MCF 10A (cell line): ENCODE data around the gene RAB11FIP5. TPM values are rescaled to one million over a fixed set of nuclear protein-coding genes. Genes with fewer than 3 reads are reported as not detected.

Experiments
- BruUV-seq: library from RNA; stranded (reverse); fragments of 400-500 nt; replicated peaks from 2 replicates; lab custom pipeline; 2021; lab: Mats Ljungman, UMichigan
- CTCF ChIA-PET: fragments of 300-600 bp; sonication (Branson Sonifier 250); formaldehyde crosslinking; extraction: SDS; loops from one replicate; lab custom pipeline; 2021; ENCODE audit warnings: antibody characterized with exemption, inconsistent platforms; lab: Yijun Ruan, JAX
- POLR2A ChIA-PET: fragments of 300-600, 350-650 bp; sonication (Branson Sonifier 250); formaldehyde crosslinking; extraction: SDS; loops from one replicate; lab custom pipeline; 2020; ENCODE audit warnings: antibody characterized with exemption, inconsistent platforms; lab: Yijun Ruan, JAX
- DNase-seq: peaks from one replicate; pipeline ENCODE4 v3.0.0-alpha.2; 2018; ENCODE audit not compliant: unreplicated experiment
- H3K27ac Mint-ChIP-seq: one replicate; pipeline ENCODE4 v1.8.0; 2022; ENCODE audit warnings: mild to moderate bottlenecking, low read depth, mixed read lengths; ENCODE audit not compliant: unreplicated experiment
- H3K27me3 Mint-ChIP-seq: one replicate; pipeline ENCODE4 v1.8.0; 2022; ENCODE audit warnings: mixed read lengths; ENCODE audit not compliant: insufficient read depth, unreplicated experiment
- H3K36me3 Mint-ChIP-seq: one replicate; pipeline ENCODE4 v1.8.0; 2022; ENCODE audit warnings: mild to moderate bottlenecking, moderate library complexity, mixed read lengths; ENCODE audit not compliant: insufficient read depth, unreplicated experiment
- H3K4me1 Mint-ChIP-seq: one replicate; pipeline ENCODE4 v1.8.0; 2022; ENCODE audit warnings: mixed read lengths; ENCODE audit not compliant: insufficient read depth, unreplicated experiment
- H3K4me3 Mint-ChIP-seq: one replicate; pipeline ENCODE4 v1.8.0; 2022; ENCODE audit warnings: mild to moderate bottlenecking, moderate library complexity, mixed read lengths; ENCODE audit not compliant: unreplicated experiment
- H3K9me3 Mint-ChIP-seq: one replicate; pipeline ENCODE4 v1.8.0; 2022; ENCODE audit warnings: mixed read lengths; ENCODE audit not compliant: unreplicated experiment
- CTCF ChIP-seq: fragments of 200-600 bp; IDR thresholded peaks from one replicate; pipeline ENCODE4 v1.8.0; 2022; ENCODE audit warnings: antibody characterized with exemption, mild to moderate bottlenecking; ENCODE audit not compliant: unreplicated experiment
- intact Hi-C: fragments of 100-400 bp; cut with micrococcal nuclease; formaldehyde crosslinking; loops from 2 replicates; pipeline ENCODE4 v1.14.1; 2022
- total RNA-seq: library from RNA; stranded (reverse); gene quantifications from 2 replicates; pipeline ENCODE4 v1.2.3, GENCODE V29; 2022

Gene RAB11FIP5
- total RNA-seq, 1 experiment from 2014 or later: 36.9 TPM

GRCh38 chr2:73081181-73081671, 31.5 kb downstream of the RAB11FIP5 start:
- POLR2A ChIA-PET: interaction anchor here (0.6 kb wide), 1 partner anchor 46 kb away, joined by 3 read pairs; no protein-coding TSS in a partner anchor
- H3K27ac Mint-ChIP-seq: no peak overlapping the region

GRCh38 chr2:73080321-73081131, 32.2 kb downstream of the RAB11FIP5 start:
- Mint-ChIP-seq H3K36me3 (peaks cover 17% of the 10 kb centered on the region), H3K9me3 (no peaks in the 10 kb centered on the region), H3K27ac (no peak overlapping the region), H3K4me1 (peaks cover 3% of the 10 kb centered on the region), H3K4me3 (no peak overlapping the region), H3K27me3 (no peaks in the 10 kb centered on the region)
- POLR2A ChIA-PET: no interaction called here
- TF ChIP-seq CTCF: no peak
- intact Hi-C loops: no loop called here
- no peak for DNase-seq
- no TSS peak for BruUV-seq
- CTCF ChIA-PET: interaction anchor here (0.6 to 1.2 kb wide), 2 partner anchors 83 to 87 kb away, joined by 4 to 6 read pairs; no protein-coding TSS in a partner anchor

More at GRCh38 chr2:73081181-73081671, 31.5 kb downstream of the RAB11FIP5 start:
- Mint-ChIP-seq H3K36me3 (peaks cover 19% of the 10 kb centered on the region), H3K4me3 (no peak overlapping the region), H3K9me3 (no peaks in the 10 kb centered on the region), H3K4me1 (peaks cover 6% of the 10 kb centered on the region), H3K27me3 (no peaks in the 10 kb centered on the region)
- CTCF ChIA-PET: interaction anchor here (0.7 kb wide), 2 partner anchors 13 to 30 kb away, joined by 3 to 4 read pairs; no protein-coding TSS in a partner anchor
- no peak for DNase-seq
- no TSS peak for BruUV-seq
- intact Hi-C loops: no loop called here
- TF ChIP-seq CTCF: no peak

- no TSS peak for BruUV-seq
- Mint-ChIP-seq H3K27me3 (no peaks in the 10 kb centered on the region), H3K4me1 (no peaks in the 10 kb centered on the region), H3K9me3 (no peaks in the 10 kb centered on the region), H3K27ac (no peak overlapping the region), H3K36me3 (peaks cover 15% of the 10 kb centered on the region), H3K4me3 (no peak overlapping the region)
- CTCF ChIA-PET: interaction anchor here (0.7 to 1.2 kb wide), 2 partner anchors 87 to 202 kb away, joined by 3 to 6 read pairs; no protein-coding TSS in a partner anchor
- no peak for TF ChIP-seq CTCF
- POLR2A ChIA-PET: no interaction called here
- DNase-seq: no peak
- intact Hi-C loops: no loop called here
Measured at GRCh38 chr2:73079636-73080035, 33.1 kb downstream of the RAB11FIP5 start.
